Esophagus squamous epithelium (tissue), 5 donors: Measurements from ENCODE around the gene COL26A1. TPM values are rescaled to one million over a fixed set of nuclear protein-coding genes. Genes with fewer than 3 reads are reported as not detected.

Experiments
- DNase-seq: peaks from one replicate; lab custom pipeline; 2025; lab: John Stamatoyannopoulos, UW
- H3K27ac ChIP-seq, 4 donors: fragments of 200-600 bp; sonication (generic); one replicate each; pipeline ENCODE4 v1.5.1; 2016 to 2019; ENCODE audit warnings: mild to moderate bottlenecking in 1 of 4
- H3K27me3 ChIP-seq, 4 donors: fragments of 200-600 bp; sonication (generic); 1 replicate in 3 of 4; 2 replicates in 1 of 4; pipeline versions ENCODE4 v1.5.1 to v1.6.0; 2017 to 2021; ENCODE audit warnings: antibody characterized with exemption in 1 of 4
- H3K36me3 ChIP-seq, 3 donors: fragments of 200-600 bp; sonication (generic); one replicate each; pipeline ENCODE4 v1.5.1; 2016 to 2019
- H3K4me1 ChIP-seq, 3 donors: fragments of 200-600 bp; sonication (generic); one replicate each; pipeline ENCODE4 v1.5.1; 2017 to 2019
- H3K4me3 ChIP-seq, 4 donors: fragments of 200-600 bp; sonication (generic); 1 replicate in 3 of 4; 2 replicates in 1 of 4; pipeline ENCODE4 v1.5.1; 2016 to 2019; ENCODE audit warnings: mild to moderate bottlenecking in 2 of 4, moderate library complexity in 1 of 4
- H3K9me3 ChIP-seq, 3 donors: fragments of 200-600 bp; sonication (generic); one replicate each; pipeline ENCODE4 v1.5.1; 2016 to 2019
- POLR2A ChIP-seq, 4 donors: fragments of 450-650 bp; IDR thresholded peaks; one replicate each; pipeline ENCODE4 v1.6.1; 2017; ENCODE audit warnings: antibody characterized with exemption in 4 of 4, mild to moderate bottlenecking in 4 of 4, moderate library complexity in 3 of 4
- WGBS, 2 donors: methylation state at CpG; one replicate each; pipeline ENCODE4 v1.1.5; 2018; 5-methylcytosine and 5-hydroxymethylcytosine counted together
- intact Hi-C: fragments of 100-400 bp; cut with DNase I; formaldehyde crosslinking; loops from one replicate; pipeline ENCODE4 v1.15.0; 2022
- total RNA-seq, 4 donors: library from RNA; depleted of rRNA; stranded (reverse); fragments of >200 nt; gene quantifications; one replicate each; pipeline ENCODE4 v1.1.0, GENCODE V29; 2016
- TF ChIP-seq, protein P1 (sequence below), 6 experiments: fragments of 450-650 bp in 4 of 6; fragments of 200-600 bp in 2 of 6; sonication (generic) in 2 of 6; IDR thresholded peaks; one replicate each; pipeline ENCODE4 v1.5.1; 2016 to 2019; ENCODE audit warnings: antibody characterized with exemption in 6 of 6, mild to moderate bottlenecking in 4 of 6, moderate library complexity in 4 of 6
- donor health status: DM: yes; HTN: yes; CAD: no.

Gene COL26A1
- total RNA-seq, 4 donors from 2014 or later, result not detected

DNA sequence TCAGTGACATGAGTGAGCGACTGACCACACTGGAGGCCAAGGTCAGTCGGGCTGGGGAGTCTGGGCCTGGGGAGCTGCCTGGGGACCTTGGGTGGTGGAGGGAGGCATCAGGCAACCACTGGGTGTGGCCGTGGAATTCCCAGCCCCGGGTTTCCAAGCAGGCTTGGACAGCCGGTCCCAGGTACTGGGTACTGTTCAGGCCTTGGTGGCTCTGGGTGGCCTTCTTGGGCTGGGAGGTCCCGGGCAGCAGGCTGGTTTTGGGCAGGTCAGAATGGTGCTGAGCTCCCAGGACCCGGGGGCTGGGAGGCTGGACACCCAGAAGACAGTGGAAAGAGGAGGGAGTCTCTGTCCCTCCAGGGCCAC, 170.4 kb downstream of the COL26A1 start:
- Histone ChIP-seq H3K4me1 (peaks cover 0 to 16% (median 0%) of the 10 kb centered on the region in 3 donors), H3K27me3 (peaks cover 0 to 13% (median 0%) of the 10 kb centered on the region in 4 donors), H3K4me3 (no peak overlapping the region), H3K9me3 (no peaks in the 10 kb centered on the region), H3K27ac (no peak overlapping the region), H3K36me3 (no peaks in the 10 kb centered on the region)
- intact Hi-C loops, result loop anchor here (10.0 kb wide), 1 partner anchor 158 kb away; no protein-coding TSS in a partner anchor
- DNase-seq, result no peak
- 97% methylated on average over 5 of the region's 7 CpGs; no CpG with 5 or more reads in 1 of the 2 donors for WGBS, 2 donors
- no peak for TF ChIP-seq POLR2A (IDR thresholded peaks at IDR 0.05)
- TF ChIP-seq, protein P1, sequence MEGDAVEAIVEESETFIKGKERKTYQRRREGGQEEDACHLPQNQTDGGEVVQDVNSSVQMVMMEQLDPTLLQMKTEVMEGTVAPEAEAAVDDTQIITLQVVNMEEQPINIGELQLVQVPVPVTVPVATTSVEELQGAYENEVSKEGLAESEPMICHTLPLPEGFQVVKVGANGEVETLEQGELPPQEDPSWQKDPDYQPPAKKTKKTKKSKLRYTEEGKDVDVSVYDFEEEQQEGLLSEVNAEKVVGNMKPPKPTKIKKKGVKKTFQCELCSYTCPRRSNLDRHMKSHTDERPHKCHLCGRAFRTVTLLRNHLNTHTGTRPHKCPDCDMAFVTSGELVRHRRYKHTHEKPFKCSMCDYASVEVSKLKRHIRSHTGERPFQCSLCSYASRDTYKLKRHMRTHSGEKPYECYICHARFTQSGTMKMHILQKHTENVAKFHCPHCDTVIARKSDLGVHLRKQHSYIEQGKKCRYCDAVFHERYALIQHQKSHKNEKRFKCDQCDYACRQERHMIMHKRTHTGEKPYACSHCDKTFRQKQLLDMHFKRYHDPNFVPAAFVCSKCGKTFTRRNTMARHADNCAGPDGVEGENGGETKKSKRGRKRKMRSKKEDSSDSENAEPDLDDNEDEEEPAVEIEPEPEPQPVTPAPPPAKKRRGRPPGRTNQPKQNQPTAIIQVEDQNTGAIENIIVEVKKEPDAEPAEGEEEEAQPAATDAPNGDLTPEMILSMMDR (IDR thresholded peaks at IDR 0.05), result no peak

- H3K9me3 ChIP-seq, result no peaks in the 10 kb centered on the region
- no peaks in the 10 kb centered on the region for H3K36me3 ChIP-seq
- H3K27ac ChIP-seq, result no peak overlapping the region
- H3K27me3 ChIP-seq, result peaks cover 0 to 13% (median 0%) of the 10 kb centered on the region in 4 donors
- TF ChIP-seq POLR2A (IDR thresholded peaks at IDR 0.05), result no peak
- TF ChIP-seq, protein P1 (IDR thresholded peaks at IDR 0.05), result no peak
- no peak for DNase-seq
- intact Hi-C loops, result loop anchor here (10.0 kb wide), 1 partner anchor 159 kb away; no protein-coding TSS in a partner anchor
- H3K4me1 ChIP-seq, result peaks cover 0 to 18% (median 0%) of the 10 kb centered on the region in 3 donors
- H3K4me3 ChIP-seq, result no peak overlapping the region
- WGBS, 2 donors, result 66 to 67% methylated on average over 6 to 7 of the region's 8 CpGs
Observed at GRCh38 chr7:101534015-101534803, 171.5 kb downstream of the COL26A1 start.

- Histone ChIP-seq H3K9me3 (no peaks in the 10 kb centered on the region), H3K4me3 (no peak overlapping the region), H3K36me3 (no peaks in the 10 kb centered on the region), H3K27me3 (peaks cover 0 to 13% (median 0%) of the 10 kb centered on the region in 4 donors), H3K27ac (no peak overlapping the region), H3K4me1 (peaks cover 0 to 18% (median 0%) of the 10 kb centered on the region in 3 donors)
- intact Hi-C loops, result loop anchor here (10.0 kb wide), 1 partner anchor 160 kb away; no protein-coding TSS in a partner anchor
- no peak for DNase-seq
- 50% methylated on average over 1 of the region's 11 CpGs; no CpG with 5 or more reads in 1 of the 2 donors for WGBS, 2 donors
- no peak for TF ChIP-seq POLR2A (IDR thresholded peaks at IDR 0.05)
- TF ChIP-seq, protein P1 (IDR thresholded peaks at IDR 0.05), result no peak
Observed at GRCh38 chr7:101534873-101535272, 172.2 kb downstream of the COL26A1 start.

DNA sequence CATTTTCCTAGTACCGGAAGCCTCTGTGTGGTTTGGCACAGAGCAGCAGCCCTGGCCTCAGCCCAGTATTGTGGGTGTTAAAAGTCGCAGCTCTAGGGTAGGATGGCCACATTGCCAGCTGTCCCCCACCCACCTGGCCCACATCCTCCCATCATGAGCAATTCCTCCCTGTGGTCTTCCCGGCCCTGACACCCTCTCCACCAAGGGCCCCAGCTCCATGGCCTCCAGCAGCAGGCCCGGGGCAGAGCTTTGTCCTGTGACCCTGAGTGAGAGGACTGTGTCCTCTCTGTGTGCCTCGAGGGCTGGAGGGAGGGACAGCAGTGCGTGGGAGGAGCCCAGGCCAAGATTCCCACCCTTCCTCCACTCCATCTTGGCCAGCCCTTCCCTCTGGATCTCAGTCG, 172.7 kb downstream of the COL26A1 start:
- H3K27ac ChIP-seq, result no peak overlapping the region
- H3K36me3 ChIP-seq, result no peaks in the 10 kb centered on the region
- H3K4me3 ChIP-seq, result no peak overlapping the region
- no peak for DNase-seq
- intact Hi-C loops, result loop anchor here (10.0 kb wide), 1 partner anchor 161 kb away; no protein-coding TSS in a partner anchor
- H3K9me3 ChIP-seq, result no peaks in the 10 kb centered on the region
- TF ChIP-seq, protein P1 (IDR thresholded peaks at IDR 0.05), result no peak
- TF ChIP-seq POLR2A (IDR thresholded peaks at IDR 0.05), result no peak
- no CpG with 5 or more reads among the region's 7 CpGs for WGBS, 2 donors
- H3K4me1 ChIP-seq, result peaks cover 0 to 18% (median 0%) of the 10 kb centered on the region in 3 donors
- H3K27me3 ChIP-seq, result peaks cover 0 to 13% (median 0%) of the 10 kb centered on the region in 4 donors

DNA sequence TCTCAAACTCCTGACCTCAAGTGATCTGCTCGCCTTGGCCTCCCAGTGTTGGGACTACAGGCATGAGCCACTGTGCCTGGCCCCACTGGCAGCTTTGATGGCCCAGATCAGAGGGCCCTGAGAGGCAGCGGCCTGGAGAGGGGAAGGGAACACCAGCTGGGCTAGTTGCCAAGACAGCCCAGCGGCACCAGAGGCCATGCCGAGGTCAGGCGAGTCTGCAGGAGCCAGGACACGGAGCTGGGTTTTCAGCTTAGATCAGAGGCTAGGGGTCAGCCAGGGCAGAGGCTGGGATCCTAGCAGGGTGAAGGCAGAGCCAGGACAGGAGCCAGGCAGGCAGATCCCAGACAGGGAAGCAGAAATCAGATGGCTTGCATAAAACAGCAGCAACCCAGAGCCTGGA, 173.6 kb downstream of the COL26A1 start:
- Histone ChIP-seq H3K4me3 (no peak overlapping the region), H3K27ac (no peak overlapping the region), H3K27me3 (peaks cover 0 to 13% (median 0%) of the 10 kb centered on the region in 4 donors), H3K4me1 (peaks cover 0 to 18% (median 0%) of the 10 kb centered on the region in 3 donors), H3K36me3 (no peaks in the 10 kb centered on the region), H3K9me3 (no peaks in the 10 kb centered on the region)
- WGBS, 2 donors, result 53 to 67% methylated on average over 3 to 4 of the region's 6 CpGs
- intact Hi-C loops, result loop anchor here (10.0 kb wide), 1 partner anchor 161 kb away; no protein-coding TSS in a partner anchor
- TF ChIP-seq, protein P1 (IDR thresholded peaks at IDR 0.05), result no peak
- no peak for TF ChIP-seq POLR2A (IDR thresholded peaks at IDR 0.05)
- no peak for DNase-seq
